Measurements from ENCODE around the gene BRSK2. TPM values are rescaled to one million over a fixed set of nuclear protein-coding genes. Genes with fewer than 3 reads are reported as not detected.

BRSK2 gene
- total RNA-seq, 1 donor from 2014 or later = not detected

GRCh38 chr11:1371836-1372465 is 17.8 kb upstream of the BRSK2 start:
- Histone ChIP-seq H3K36me3 (ENCODE audit: control insufficient read depth, insufficient read depth, low read length) (no peaks in the 10 kb centered on the region), H3K4me3 (ENCODE audit: low read depth, low read length) (no peak overlapping the region), H3K27me3 (ENCODE audit: control insufficient read depth, insufficient read depth, low read length) (no peaks in the 10 kb centered on the region)
- TF ChIP-seq CTCF (IDR thresholded peaks at IDR 0.05; ENCODE audit: insufficient read depth, low read length, severe bottlenecking) = no peak
- DNase-seq (ENCODE audit: low read depth) (no peak), FAIRE-seq (no peak)

GRCh38 chr11:1372660-1373059 is 17.1 kb upstream of the BRSK2 start:
- no peak for TF ChIP-seq CTCF (IDR thresholded peaks at IDR 0.05; ENCODE audit: insufficient read depth, low read length, severe bottlenecking)
- H3K27me3 ChIP-seq (ENCODE audit: control insufficient read depth, insufficient read depth, low read length) = no peaks in the 10 kb centered on the region
- H3K36me3 ChIP-seq (ENCODE audit: control insufficient read depth, insufficient read depth, low read length) = no peaks in the 10 kb centered on the region
- no peak for FAIRE-seq
- no peak overlapping the region for H3K4me3 ChIP-seq (ENCODE audit: low read depth, low read length)
- DNase-seq (ENCODE audit: low read depth) = no peak

- Histone ChIP-seq H3K4me3 (ENCODE audit: low read depth, low read length) (no peak overlapping the region), H3K36me3 (ENCODE audit: control insufficient read depth, insufficient read depth, low read length) (no peaks in the 10 kb centered on the region), H3K27me3 (ENCODE audit: control insufficient read depth, insufficient read depth, low read length) (no peaks in the 10 kb centered on the region)
- no peak for TF ChIP-seq CTCF (IDR thresholded peaks at IDR 0.05; ENCODE audit: insufficient read depth, low read length, severe bottlenecking)
- DNase-seq (ENCODE audit: low read depth) (no peak), FAIRE-seq (no peak)
Observed at GRCh38 chr11:1373536-1374214, 16.1 kb upstream of the BRSK2 start.

- FAIRE-seq (no peak), DNase-seq (ENCODE audit: low read depth) (no peak)
- no peak for TF ChIP-seq CTCF (IDR thresholded peaks at IDR 0.05; ENCODE audit: insufficient read depth, low read length, severe bottlenecking)
- Histone ChIP-seq H3K36me3 (ENCODE audit: control insufficient read depth, insufficient read depth, low read length) (no peaks in the 10 kb centered on the region), H3K4me3 (ENCODE audit: low read depth, low read length) (no peak overlapping the region), H3K27me3 (ENCODE audit: control insufficient read depth, insufficient read depth, low read length) (no peaks in the 10 kb centered on the region)
Observed at GRCh38 chr11:1375161-1375954, 14.4 kb upstream of the BRSK2 start.

GRCh38 chr11:1375955-1376258 is 13.8 kb upstream of the BRSK2 start:
- H3K27me3 ChIP-seq (ENCODE audit: control insufficient read depth, insufficient read depth, low read length) = no peaks in the 10 kb centered on the region
- FAIRE-seq (no peak), DNase-seq (ENCODE audit: low read depth) (no peak)
- H3K4me3 ChIP-seq (ENCODE audit: low read depth, low read length) = no peak overlapping the region
- TF ChIP-seq CTCF (IDR thresholded peaks at IDR 0.05; ENCODE audit: insufficient read depth, low read length, severe bottlenecking) = no peak
- no peaks in the 10 kb centered on the region for H3K36me3 ChIP-seq (ENCODE audit: control insufficient read depth, insufficient read depth, low read length)
